Endothelial cell of umbilical vein (primary cell): Measurements from ENCODE around the gene CHAC1. TPM values are rescaled to one million over a fixed set of nuclear protein-coding genes. Genes with fewer than 3 reads are reported as not detected.

ENCODE experiments used
- BruUV-seq: library from RNA; stranded (reverse); fragments of 400-500 nt; replicated peaks from 2 replicates; lab custom pipeline; 2021; lab: Mats Ljungman, UMichigan
- CTCF ChIA-PET: fragments of 300-600, 350-600 bp; sonication (Branson Sonifier 250); formaldehyde crosslinking; loops from one replicate; lab custom pipeline; 2021; ENCODE audit warnings: antibody characterized with exemption, inconsistent platforms; lab: Charles Lee
- POLR2A ChIA-PET: fragments of 300-600, 350-600 bp; sonication (Branson Sonifier 250); formaldehyde crosslinking; loops from one replicate; lab custom pipeline; 2021; ENCODE audit warnings: antibody characterized with exemption, inconsistent platforms; lab: Charles Lee
- DNase-seq: peaks from one replicate; pipeline ENCODE4 v3.0.0-alpha.2; 2011; ENCODE audit warnings: low read depth, low spot score
- FAIRE-seq: peaks from 2 replicates; lab custom pipeline; 2011; peaks lifted over from hg19 to GRCh38; lab: Jason Lieb, UNC
- H2AFZ ChIP-seq: 2 replicates; pipeline ENCODE4 v1.6.0; 2012; ENCODE audit warnings: low read depth, low read length, control low read depth, inconsistent platforms
- H3K27ac ChIP-seq: 2 replicates; pipeline ENCODE4 v1.5.1; 2011; ENCODE audit warnings: low read depth, mild to moderate bottlenecking, control low read depth, low read length, moderate library complexity; ENCODE audit not compliant: insufficient read depth
- H3K27me3 ChIP-seq, 2 experiments: 2 replicates each; pipeline versions ENCODE4 v1.6.0 to v1.6.1; 2011; ENCODE audit warnings: low read length in 2 of 2, mixed read lengths in 1 of 2; ENCODE audit not compliant: control insufficient read depth in 2 of 2, insufficient read depth in 2 of 2
- H3K36me3 ChIP-seq, 2 experiments: 2 replicates in 1 of 2; 3 replicates in 1 of 2; pipeline ENCODE4 v1.5.1; 2011; ENCODE audit warnings: low read length in 2 of 2, mild to moderate bottlenecking in 1 of 2, moderate library complexity in 1 of 2; ENCODE audit not compliant: control insufficient read depth in 2 of 2, insufficient read depth in 2 of 2; ENCODE audit errors: extremely low read depth in 1 of 2
- H3K4me1 ChIP-seq: 3 replicates; pipeline ENCODE4 v1.5.1; 2011; ENCODE audit warnings: mild to moderate bottlenecking, low read length; ENCODE audit not compliant: control insufficient read depth, insufficient read depth; ENCODE audit errors: extremely low read depth
- H3K4me2 ChIP-seq: 2 replicates; pipeline ENCODE4 v1.6.1; 2011; ENCODE audit warnings: low read length, control low read depth, mixed read lengths; ENCODE audit not compliant: insufficient read depth
- H3K4me3 ChIP-seq, 3 experiments: fragments of 200-600 bp in 1 of 3; sonication (generic), shearing (Covaris generic) in 1 of 3; replicated peaks in 1 of 3; 2 replicates each; pipeline ENCODE4 v1.5.1; 2011 to 2016; ENCODE audit warnings: control low read depth in 3 of 3, low read length in 3 of 3, mild to moderate bottlenecking in 2 of 3, inconsistent platforms in 1 of 3, low read depth in 1 of 3, moderate library complexity in 1 of 3; ENCODE audit not compliant: insufficient read depth in 1 of 3
- H3K79me2 ChIP-seq: 2 replicates; pipeline ENCODE4 v1.6.0; 2012; ENCODE audit warnings: low read length, inconsistent platforms; ENCODE audit not compliant: control insufficient read depth, insufficient read depth
- H3K9ac ChIP-seq: replicated peaks from 2 replicates; pipeline ENCODE3; 2011; ENCODE audit warnings: low read length, control low read depth; ENCODE audit not compliant: insufficient read depth; ENCODE audit errors: extremely low read depth
- H3K9me1 ChIP-seq: replicated peaks from 3 replicates; pipeline ENCODE4 v1.6.0; 2011; ENCODE audit warnings: mild to moderate bottlenecking, low read length; ENCODE audit not compliant: control insufficient read depth, insufficient read depth; ENCODE audit errors: extremely low read depth
- H3K9me3 ChIP-seq: replicated peaks from 2 replicates; pipeline ENCODE4 v1.5.1; 2012; ENCODE audit warnings: low read length, inconsistent platforms; ENCODE audit not compliant: control insufficient read depth, insufficient read depth
- H4K20me1 ChIP-seq: replicated peaks from 2 replicates; pipeline ENCODE3; 2011; ENCODE audit warnings: mild to moderate bottlenecking, low read length; ENCODE audit not compliant: control insufficient read depth, insufficient read depth; ENCODE audit errors: extremely low read depth
- EZH2 ChIP-seq: IDR thresholded peaks from 2 replicates; pipeline ENCODE4 v1.6.1; 2012; ENCODE audit warnings: borderline replicate concordance, low read depth, mild to moderate bottlenecking, moderate library complexity, low read length, inconsistent platforms; ENCODE audit not compliant: severe bottlenecking
- FOS ChIP-seq: IDR thresholded peaks from 2 replicates; pipeline ENCODE4 v1.6.1; 2011; ENCODE audit warnings: mild to moderate bottlenecking, low read length, moderate library complexity, borderline replicate concordance; ENCODE audit not compliant: insufficient read depth
- GATA2 ChIP-seq: IDR thresholded peaks from 2 replicates; pipeline ENCODE4 v1.7.0; 2011; ENCODE audit warnings: low read depth, mild to moderate bottlenecking, moderate library complexity, mixed read lengths, low read length; ENCODE audit not compliant: insufficient read length, insufficient read depth
- MYC ChIP-seq: IDR thresholded peaks from one replicate; pipeline ENCODE4 v1.6.1; 2011; ENCODE audit warnings: mild to moderate bottlenecking, low read depth, low read length
- POLR2AphosphoS5 ChIP-seq: IDR thresholded peaks from 2 replicates; pipeline ENCODE4 v1.6.1; 2012; ENCODE audit warnings: low read depth, mild to moderate bottlenecking, control low read depth, low read length, moderate library complexity; ENCODE audit not compliant: insufficient read depth
- dilution Hi-C: fragments of 300-500 bp; cut with MboI; formaldehyde crosslinking; loops from one replicate; pipeline ENCODE4 v1.15.0; 2019; ENCODE audit warnings: low sequenced_read_pairs; ENCODE audit not compliant: extremely low pct_ligation_motif_present
- intact Hi-C: fragments of 100-400 bp; cut with micrococcal nuclease; formaldehyde crosslinking; loops from one replicate; pipeline ENCODE4 v1.10.0; 2022
- polyA plus RNA-seq, 4 experiments: library from polyadenylated mRNA; depleted of rRNA in 3 of 4; stranded (reverse) in 3 of 4; unstranded in 1 of 4; fragments of >200 nt; gene quantifications; 2 replicates each; pipeline versions ENCODE4 v1.2.1 to v1.2.3, GENCODE V29; 2011 to 2012; ENCODE audit warnings: missing spikeins in 1 of 4
- total RNA-seq: library from RNA; stranded (reverse); gene quantifications from 2 replicates; pipeline ENCODE4 v1.2.3, GENCODE V29; 2021
- TF ChIP-seq, protein P1 (sequence below), 2 donors: IDR thresholded peaks; 1 replicate in 1 of 2; 2 replicates in 1 of 2; pipeline ENCODE4 v1.5.1; 2011; ENCODE audit warnings: low read length in 2 of 2, mild to moderate bottlenecking in 2 of 2, moderate library complexity in 2 of 2, control low read depth in 1 of 2, inconsistent platforms in 1 of 2, low read depth in 1 of 2; ENCODE audit not compliant: insufficient read depth in 1 of 2; ENCODE audit errors: extremely low read depth in 1 of 2
- TF ChIP-seq, protein P2 (sequence below): IDR thresholded peaks from 2 replicates; pipeline ENCODE4 v1.6.1; 2011; ENCODE audit not compliant: insufficient read depth, insufficient read length

CHAC1 gene
- total and polyA plus RNA-seq, 2 donors (not counting 3 experiments of a cell fraction or from before 2014, with no cell fraction given), result 4.6 to 25.7 TPM

DNA sequence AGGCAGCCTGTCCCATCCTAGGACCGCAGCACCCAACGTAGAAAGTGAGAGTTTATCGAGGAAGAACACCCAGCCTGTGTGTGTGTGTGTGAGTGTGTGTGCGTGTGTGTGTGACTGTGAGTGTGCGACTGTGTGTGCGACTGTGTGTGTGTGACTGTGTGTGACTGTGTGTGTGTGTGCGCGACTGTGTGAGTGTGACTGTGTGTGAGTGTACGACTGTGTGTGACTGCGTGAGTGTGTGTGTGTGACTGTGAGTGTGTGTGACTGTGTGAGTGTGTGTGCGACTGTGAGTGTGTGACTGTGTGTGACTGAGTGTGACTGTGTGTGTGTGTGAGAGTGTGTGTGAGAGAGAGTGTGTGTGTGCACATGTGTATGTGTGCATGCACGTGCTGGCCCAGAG lies 39.3 kb upstream of the CHAC1 start:
- dilution Hi-C loops (no loop called here), intact Hi-C loops (loop anchor here (2.0 kb wide), 1 partner anchor 17 kb away; no protein-coding TSS in a partner anchor)
- Histone ChIP-seq H3K9me1 (no peaks in the 10 kb centered on the region), H3K27me3 (no peaks in the 10 kb centered on the region), H3K27ac (no peak overlapping the region), H3K4me1 (peaks cover 36% of the 10 kb centered on the region), H3K79me2 (no peaks in the 10 kb centered on the region), H3K9ac (no peak overlapping the region), H3K36me3 (no peaks in the 10 kb centered on the region), H4K20me1 (no peaks in the 10 kb centered on the region), H3K9me3 (no peaks in the 10 kb centered on the region), H3K4me3 (no peak overlapping the region), H2AFZ (no peak overlapping the region), H3K4me2 (no peak overlapping the region)
- POLR2A ChIA-PET, result no interaction called here
- DNase-seq, result no peak
- TF ChIP-seq FOS, result no peak
- TF ChIP-seq, protein P1, sequence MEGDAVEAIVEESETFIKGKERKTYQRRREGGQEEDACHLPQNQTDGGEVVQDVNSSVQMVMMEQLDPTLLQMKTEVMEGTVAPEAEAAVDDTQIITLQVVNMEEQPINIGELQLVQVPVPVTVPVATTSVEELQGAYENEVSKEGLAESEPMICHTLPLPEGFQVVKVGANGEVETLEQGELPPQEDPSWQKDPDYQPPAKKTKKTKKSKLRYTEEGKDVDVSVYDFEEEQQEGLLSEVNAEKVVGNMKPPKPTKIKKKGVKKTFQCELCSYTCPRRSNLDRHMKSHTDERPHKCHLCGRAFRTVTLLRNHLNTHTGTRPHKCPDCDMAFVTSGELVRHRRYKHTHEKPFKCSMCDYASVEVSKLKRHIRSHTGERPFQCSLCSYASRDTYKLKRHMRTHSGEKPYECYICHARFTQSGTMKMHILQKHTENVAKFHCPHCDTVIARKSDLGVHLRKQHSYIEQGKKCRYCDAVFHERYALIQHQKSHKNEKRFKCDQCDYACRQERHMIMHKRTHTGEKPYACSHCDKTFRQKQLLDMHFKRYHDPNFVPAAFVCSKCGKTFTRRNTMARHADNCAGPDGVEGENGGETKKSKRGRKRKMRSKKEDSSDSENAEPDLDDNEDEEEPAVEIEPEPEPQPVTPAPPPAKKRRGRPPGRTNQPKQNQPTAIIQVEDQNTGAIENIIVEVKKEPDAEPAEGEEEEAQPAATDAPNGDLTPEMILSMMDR (IDR thresholded peaks at IDR 0.05; ENCODE audit: extremely low read depth in 1 of 2, insufficient read depth in 1 of 2, low read depth in 1 of 2, low read length in 2 of 2), result no peak
- no peak for TF ChIP-seq POLR2AphosphoS5
- no peak for TF ChIP-seq EZH2
- CTCF ChIA-PET, result interaction anchor here (1.4 to 6.5 kb wide), 2 partner anchors 16 to 104 kb away, joined by 10 to 100 read pairs; partner anchors contain the start of gene DLL4
- no TSS peak for BruUV-seq
- FAIRE-seq, result peak; percentile 65

DNA sequence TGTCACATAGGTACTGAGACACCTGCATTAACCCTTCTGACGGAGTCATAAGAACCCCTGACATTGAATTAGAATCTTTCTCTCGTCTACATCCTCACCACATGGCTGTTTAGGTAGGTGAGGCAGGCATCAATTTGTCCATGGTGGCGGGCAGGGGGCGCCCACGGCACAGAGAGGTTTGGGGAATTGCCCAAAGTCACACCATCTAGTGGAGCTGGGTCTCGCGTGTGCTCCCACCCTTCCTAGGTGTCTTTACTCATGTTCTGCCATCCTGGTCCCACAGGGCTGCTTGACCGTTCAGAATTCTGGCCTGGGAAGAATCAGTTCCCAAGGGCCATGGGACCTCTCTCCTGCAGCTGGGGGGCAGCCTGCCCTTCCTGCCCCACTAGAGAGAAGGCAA lies 38.8 kb upstream of the CHAC1 start:
- Histone ChIP-seq H3K4me1 (peaks cover 41% of the 10 kb centered on the region), H4K20me1 (no peaks in the 10 kb centered on the region), H3K9ac (no peak overlapping the region), H3K27ac (peak overlapping the region; percentile 69), H3K9me3 (no peaks in the 10 kb centered on the region), H3K4me2 (peak overlapping the region; percentile 12), H3K36me3 (no peaks in the 10 kb centered on the region), H2AFZ (peak overlapping the region; percentile 58), H3K4me3 (no peak overlapping the region), H3K9me1 (no peaks in the 10 kb centered on the region), H3K79me2 (no peaks in the 10 kb centered on the region), H3K27me3 (no peaks in the 10 kb centered on the region)
- dilution Hi-C loops, result no loop called here
- no TSS peak for BruUV-seq
- intact Hi-C loops, result loop anchor here (2.0 kb wide), 1 partner anchor 16 kb away; no protein-coding TSS in a partner anchor
- CTCF ChIA-PET, result interaction anchor here (0.7 to 6.5 kb wide), 8 partner anchors 8 to 270 kb away, joined by 3 to 100 read pairs (median 9); partner anchors contain the start of gene DLL4
- FAIRE-seq (no peak), DNase-seq (no peak)
- POLR2A ChIA-PET, result interaction anchor here (1.1 to 1.7 kb wide), 2 partner anchors 8 to 27 kb away, joined by 4 read pairs; no protein-coding TSS in a partner anchor
- TF ChIP-seq, protein P1 (IDR thresholded peaks at IDR 0.05; ENCODE audit: extremely low read depth in 1 of 2, insufficient read depth in 1 of 2, low read depth in 1 of 2, low read length in 2 of 2), result no peak
- TF ChIP-seq GATA2 (no peak), MYC (no peak), POLR2AphosphoS5 (no peak)
- TF ChIP-seq, protein P2, sequence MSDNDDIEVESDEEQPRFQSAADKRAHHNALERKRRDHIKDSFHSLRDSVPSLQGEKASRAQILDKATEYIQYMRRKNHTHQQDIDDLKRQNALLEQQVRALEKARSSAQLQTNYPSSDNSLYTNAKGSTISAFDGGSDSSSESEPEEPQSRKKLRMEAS, result no peak
